ENCODE results near the gene SCP2.
A peak's percentile ranks its signal among the peaks of the same experiment; 100 is the strongest.

The SCP2 gene

DNA sequence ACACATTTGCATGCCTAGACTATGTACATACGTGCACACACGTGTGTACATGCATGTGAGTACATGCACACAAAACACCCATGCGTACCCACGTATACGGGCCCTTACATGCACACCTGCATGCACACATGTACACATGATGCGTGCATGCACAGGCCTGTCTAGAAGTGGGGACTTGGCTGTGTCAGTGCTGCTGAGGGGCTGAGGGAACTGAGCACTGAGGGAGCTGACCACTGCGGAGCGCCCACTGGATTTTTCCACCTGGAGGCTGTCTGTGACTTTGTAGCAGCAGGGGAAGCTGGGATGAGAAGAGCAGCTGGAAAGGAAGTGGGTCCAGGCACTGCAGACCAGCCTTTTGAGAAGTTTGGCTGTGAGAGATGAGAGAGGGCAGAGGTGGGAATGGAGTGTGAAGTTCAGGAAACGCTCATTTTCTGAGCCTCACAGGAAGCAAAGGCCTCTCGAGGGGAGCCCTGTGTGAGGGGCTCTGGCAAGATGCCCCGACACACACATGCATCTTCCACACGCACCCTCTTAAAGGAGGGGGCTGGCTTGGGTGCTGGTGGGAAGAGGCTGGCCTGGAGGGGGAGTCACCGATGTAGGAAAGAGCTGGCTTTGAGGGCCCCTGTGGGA is 155.9 kb downstream of the SCP2 start:
- H2BK5ac ChIP-seq (ENCODE audit: low read length) = no peak overlapping the region
- DNase-seq (ENCODE audit: low spot score) = no peak
- H2BK15ac ChIP-seq (ENCODE audit: low read length) = no peak overlapping the region
- peak overlapping the region; percentile 60 for H3K9ac ChIP-seq (ENCODE audit: low read depth, low read length, poor library complexity)
- no peak overlapping the region for H3K4me2 ChIP-seq (ENCODE audit: insufficient read depth, low read length, poor library complexity, severe bottlenecking)
- no peak overlapping the region for H4K8ac ChIP-seq (ENCODE audit: low read depth, low read length)
- peak overlapping the region; percentile 44 for H2AK5ac ChIP-seq (ENCODE audit: low read depth, low read length)
- H3K23ac ChIP-seq (ENCODE audit: low read depth, low read length, poor library complexity) = peak overlapping the region; percentile 6
- peak overlapping the region; percentile 4 for H2AFZ ChIP-seq (ENCODE audit: low read length)
- H3K27me3 ChIP-seq (ENCODE audit: control insufficient read depth in 3 of 3, insufficient read depth in 3 of 3, low read depth in 1 of 3, low read length in 3 of 3) = peaks cover 0 to 52% (median 0%) of the 10 kb centered on the region in 3 experiments
- H3K14ac ChIP-seq (ENCODE audit: low read length) = no peak overlapping the region
- no peaks in the 10 kb centered on the region for H3K36me3 ChIP-seq (replicated peaks in 1 of 2; ENCODE audit: control insufficient read depth in 2 of 2, insufficient read depth in 2 of 2, low read length in 2 of 2)
- peak overlapping the region in 1 of 2 donors; percentile 31 for H3K4me3 ChIP-seq (ENCODE audit: low read length in 2 of 2)
- no CpG with 5 or more reads among the region's 13 CpGs for WGBS, 2 donors (ENCODE audit: extremely low coverage in 2 of 2, insufficient read length in 2 of 2, insufficient replicate concordance in 1 of 2)
- H3K9me3 ChIP-seq (replicated peaks in 1 of 2; ENCODE audit: control insufficient read depth in 2 of 2, insufficient read depth in 1 of 2, low read depth in 1 of 2, low read length in 2 of 2) = peaks cover 0 to 2% of the 10 kb centered on the region in 2 donors
- peaks cover 0 to 14% of the 10 kb centered on the region in 2 donors for H3K4me1 ChIP-seq (ENCODE audit: control insufficient read depth in 2 of 2, insufficient read depth in 1 of 2, low read depth in 1 of 2, low read length in 2 of 2)
- no peak overlapping the region for H4K91ac ChIP-seq (ENCODE audit: low read depth, low read length, poor library complexity)
- peak overlapping the region; percentile 61 for H3K18ac ChIP-seq (ENCODE audit: low read length)
- H2BK12ac ChIP-seq (ENCODE audit: low read length) = no peak overlapping the region
- no peak overlapping the region for H3K4ac ChIP-seq (ENCODE audit: low read length)
- no peak overlapping the region for H3K27ac ChIP-seq (replicated peaks; ENCODE audit: low read length)
- H3K79me1 ChIP-seq (ENCODE audit: low read depth, low read length) = no peaks in the 10 kb centered on the region
- H2BK120ac ChIP-seq (ENCODE audit: low read depth, low read length) = no peak overlapping the region

DNA sequence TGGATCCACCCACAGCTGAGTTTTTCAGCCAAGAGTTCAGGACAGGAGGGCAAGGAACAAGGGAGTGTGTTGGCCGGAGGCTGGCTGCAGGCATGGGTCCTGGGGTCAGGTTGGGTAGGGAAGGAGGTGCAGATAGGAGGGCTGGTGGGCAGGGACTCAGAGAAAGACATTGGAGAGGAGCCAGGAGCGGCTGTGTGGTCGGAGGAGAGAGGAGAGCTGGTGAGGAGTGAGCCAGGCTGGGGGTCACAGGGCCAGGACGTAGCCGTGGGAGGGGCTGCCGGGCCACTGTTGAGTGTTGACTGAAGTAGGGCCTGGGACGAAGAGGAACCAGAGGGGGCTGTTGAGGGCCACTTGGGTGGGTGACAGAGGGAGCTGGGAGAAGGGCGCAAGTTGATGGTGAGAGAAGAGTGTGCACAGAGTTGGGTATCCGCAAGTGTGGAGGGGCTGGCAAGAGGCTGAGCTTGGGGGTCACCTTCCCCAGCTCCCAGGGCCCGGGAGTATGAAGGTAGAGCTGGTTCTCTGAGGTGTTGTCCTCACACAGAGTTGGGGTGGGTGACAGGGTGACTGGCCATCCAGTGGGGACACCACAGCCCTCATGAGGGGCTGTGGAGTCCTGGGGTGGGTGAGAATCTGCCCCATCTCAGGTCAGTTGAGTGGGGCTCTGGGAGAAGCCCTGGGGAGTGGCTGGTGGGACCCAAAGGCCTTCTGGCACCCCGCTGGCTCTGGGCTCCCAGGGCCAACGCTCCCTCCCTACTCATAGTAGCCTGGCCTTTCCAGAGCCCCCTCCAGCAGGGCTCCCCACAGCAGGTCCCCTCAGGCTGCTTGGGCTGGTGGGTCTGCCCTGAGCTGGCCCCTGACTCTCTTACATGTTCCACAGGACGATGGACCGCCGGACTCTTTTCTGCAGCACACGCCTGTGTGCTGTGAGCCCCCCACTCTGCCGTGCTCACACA is 156.8 kb downstream of the SCP2 start:
- Histone ChIP-seq H2BK120ac (ENCODE audit: low read depth, low read length) (peak overlapping the region; percentile 24), H3K27me3 (ENCODE audit: control insufficient read depth in 3 of 3, insufficient read depth in 3 of 3, low read depth in 1 of 3, low read length in 3 of 3) (peaks cover 0 to 51% (median 0%) of the 10 kb centered on the region in 3 experiments), H3K4ac (ENCODE audit: low read length) (no peak overlapping the region), H2AK5ac (ENCODE audit: low read depth, low read length) (peak overlapping the region; percentile 60), H3K79me1 (ENCODE audit: low read depth, low read length) (no peaks in the 10 kb centered on the region), H3K18ac (ENCODE audit: low read length) (peak overlapping the region; percentile 53), H3K23ac (ENCODE audit: low read depth, low read length, poor library complexity) (peak overlapping the region; percentile 37), H3K4me1 (ENCODE audit: control insufficient read depth in 2 of 2, insufficient read depth in 1 of 2, low read depth in 1 of 2, low read length in 2 of 2) (peaks cover 0 to 16% of the 10 kb centered on the region in 2 donors), H4K8ac (ENCODE audit: low read depth, low read length) (no peak overlapping the region), H2BK15ac (ENCODE audit: low read length) (peak overlapping the region; percentile 61), H4K91ac (ENCODE audit: low read depth, low read length, poor library complexity) (no peak overlapping the region), H3K4me2 (ENCODE audit: insufficient read depth, low read length, poor library complexity, severe bottlenecking) (no peak overlapping the region), H3K14ac (ENCODE audit: low read length) (peak overlapping the region; percentile 59), H3K27ac (replicated peaks; ENCODE audit: low read length) (no peak overlapping the region), H3K9ac (ENCODE audit: low read depth, low read length, poor library complexity) (peak overlapping the region; percentile 1), H2BK5ac (ENCODE audit: low read length) (no peak overlapping the region), H2BK12ac (ENCODE audit: low read length) (no peak overlapping the region), H3K4me3 (ENCODE audit: low read length in 2 of 2) (no peak overlapping the region), H3K36me3 (replicated peaks in 1 of 2; ENCODE audit: control insufficient read depth in 2 of 2, insufficient read depth in 2 of 2, low read length in 2 of 2) (no peaks in the 10 kb centered on the region), H3K9me3 (replicated peaks in 1 of 2; ENCODE audit: control insufficient read depth in 2 of 2, insufficient read depth in 1 of 2, low read depth in 1 of 2, low read length in 2 of 2) (peaks cover 0 to 2% of the 10 kb centered on the region in 2 donors), H2AFZ (ENCODE audit: low read length) (no peak overlapping the region)
- no CpG with 5 or more reads among the region's 17 CpGs for WGBS, 2 donors (ENCODE audit: extremely low coverage in 2 of 2, insufficient read length in 2 of 2, insufficient replicate concordance in 1 of 2)
- no peak for DNase-seq (ENCODE audit: low spot score)

DNA sequence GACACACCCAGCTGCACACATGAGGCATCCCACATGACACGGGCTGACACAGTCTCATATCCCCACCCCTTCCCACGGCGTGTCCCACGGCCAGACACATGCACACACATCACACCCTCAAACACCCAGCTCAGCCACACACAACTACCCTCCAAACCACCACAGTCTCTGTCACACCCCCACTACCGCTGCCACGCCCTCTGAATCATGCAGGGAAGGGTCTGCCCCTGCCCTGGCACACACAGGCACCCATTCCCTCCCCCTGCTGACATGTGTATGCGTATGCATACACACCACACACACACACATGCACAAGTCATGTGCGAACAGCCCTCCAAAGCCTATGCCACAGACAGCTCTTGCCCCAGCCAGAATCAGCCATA is 157.5 kb downstream of the SCP2 start:
- Histone ChIP-seq H2AK5ac (ENCODE audit: low read depth, low read length) (peak overlapping the region; percentile 61), H3K9me3 (replicated peaks in 1 of 2; ENCODE audit: control insufficient read depth in 2 of 2, insufficient read depth in 1 of 2, low read depth in 1 of 2, low read length in 2 of 2) (peaks cover 0 to 2% of the 10 kb centered on the region in 2 donors), H4K8ac (ENCODE audit: low read depth, low read length) (no peak overlapping the region), H3K18ac (ENCODE audit: low read length) (peak overlapping the region; percentile 2), H2BK15ac (ENCODE audit: low read length) (peak overlapping the region; percentile 61), H3K23ac (ENCODE audit: low read depth, low read length, poor library complexity) (peak overlapping the region; percentile 37), H3K36me3 (replicated peaks in 1 of 2; ENCODE audit: control insufficient read depth in 2 of 2, insufficient read depth in 2 of 2, low read length in 2 of 2) (no peaks in the 10 kb centered on the region), H2BK5ac (ENCODE audit: low read length) (no peak overlapping the region), H2BK12ac (ENCODE audit: low read length) (no peak overlapping the region), H3K27ac (replicated peaks; ENCODE audit: low read length) (no peak overlapping the region), H3K27me3 (ENCODE audit: control insufficient read depth in 3 of 3, insufficient read depth in 3 of 3, low read depth in 1 of 3, low read length in 3 of 3) (peaks cover 0 to 49% (median 0%) of the 10 kb centered on the region in 3 experiments), H3K14ac (ENCODE audit: low read length) (no peak overlapping the region), H3K4me3 (ENCODE audit: low read length in 2 of 2) (peak overlapping the region in 1 of 2 donors; percentile 48), H4K91ac (ENCODE audit: low read depth, low read length, poor library complexity) (no peak overlapping the region), H3K79me1 (ENCODE audit: low read depth, low read length) (no peaks in the 10 kb centered on the region), H3K9ac (ENCODE audit: low read depth, low read length, poor library complexity) (peak overlapping the region; percentile 66), H3K4ac (ENCODE audit: low read length) (no peak overlapping the region), H3K4me1 (ENCODE audit: control insufficient read depth in 2 of 2, insufficient read depth in 1 of 2, low read depth in 1 of 2, low read length in 2 of 2) (peaks cover 0 to 18% of the 10 kb centered on the region in 2 donors), H2AFZ (ENCODE audit: low read length) (no peak overlapping the region), H2BK120ac (ENCODE audit: low read depth, low read length) (no peak overlapping the region), H3K4me2 (ENCODE audit: insufficient read depth, low read length, poor library complexity, severe bottlenecking) (no peak overlapping the region)
- DNase-seq (ENCODE audit: low spot score) = no peak
- WGBS, 2 donors (ENCODE audit: extremely low coverage in 2 of 2, insufficient read length in 2 of 2, insufficient replicate concordance in 1 of 2) = no CpG with 5 or more reads among the region's 8 CpGs

DNA sequence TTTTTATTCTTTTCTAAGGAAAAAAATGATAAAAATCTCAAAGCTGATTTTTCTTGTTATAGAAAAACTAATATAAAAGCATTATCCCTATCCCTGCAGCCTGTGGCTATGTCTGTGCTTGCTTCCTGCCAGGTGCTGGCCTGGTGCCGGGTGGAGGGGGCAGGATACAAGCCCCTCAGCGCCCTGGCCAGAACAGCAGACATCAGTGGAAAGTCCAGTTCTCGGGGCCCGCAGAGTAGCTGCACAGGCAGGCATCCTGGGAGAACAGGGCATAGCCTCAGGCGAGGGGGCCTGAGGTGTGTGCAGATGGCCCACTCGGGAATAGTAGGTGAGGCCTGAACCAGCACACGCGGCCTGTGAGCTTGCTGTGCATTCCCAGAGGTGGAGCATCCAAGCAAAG is 158.3 kb downstream of the SCP2 start:
- Histone ChIP-seq H3K4me3 (ENCODE audit: low read length in 2 of 2) (no peak overlapping the region), H4K8ac (ENCODE audit: low read depth, low read length) (no peak overlapping the region), H2AK5ac (ENCODE audit: low read depth, low read length) (peak overlapping the region; percentile 44), H3K9ac (ENCODE audit: low read depth, low read length, poor library complexity) (peak overlapping the region; percentile 9), H3K36me3 (replicated peaks in 1 of 2; ENCODE audit: control insufficient read depth in 2 of 2, insufficient read depth in 2 of 2, low read length in 2 of 2) (no peaks in the 10 kb centered on the region), H4K91ac (ENCODE audit: low read depth, low read length, poor library complexity) (no peak overlapping the region), H3K23ac (ENCODE audit: low read depth, low read length, poor library complexity) (no peak overlapping the region), H3K4me2 (ENCODE audit: insufficient read depth, low read length, poor library complexity, severe bottlenecking) (no peak overlapping the region), H3K27ac (replicated peaks; ENCODE audit: low read length) (no peak overlapping the region), H3K14ac (ENCODE audit: low read length) (peak overlapping the region; percentile 2), H3K18ac (ENCODE audit: low read length) (no peak overlapping the region), H2BK120ac (ENCODE audit: low read depth, low read length) (no peak overlapping the region), H3K4me1 (ENCODE audit: control insufficient read depth in 2 of 2, insufficient read depth in 1 of 2, low read depth in 1 of 2, low read length in 2 of 2) (peaks cover 0 to 18% of the 10 kb centered on the region in 2 donors), H2BK15ac (ENCODE audit: low read length) (no peak overlapping the region), H3K4ac (ENCODE audit: low read length) (no peak overlapping the region), H3K79me1 (ENCODE audit: low read depth, low read length) (no peaks in the 10 kb centered on the region), H2AFZ (ENCODE audit: low read length) (no peak overlapping the region), H3K9me3 (replicated peaks in 1 of 2; ENCODE audit: control insufficient read depth in 2 of 2, insufficient read depth in 1 of 2, low read depth in 1 of 2, low read length in 2 of 2) (peaks cover 0 to 2% of the 10 kb centered on the region in 2 donors), H2BK12ac (ENCODE audit: low read length) (no peak overlapping the region), H3K27me3 (ENCODE audit: control insufficient read depth in 3 of 3, insufficient read depth in 3 of 3, low read depth in 1 of 3, low read length in 3 of 3) (peaks cover 0 to 46% (median 0%) of the 10 kb centered on the region in 3 experiments), H2BK5ac (ENCODE audit: low read length) (no peak overlapping the region)
- WGBS, 2 donors (ENCODE audit: extremely low coverage in 2 of 2, insufficient read length in 2 of 2, insufficient replicate concordance in 1 of 2) = no CpG with 5 or more reads among the region's 8 CpGs
- no peak for DNase-seq (ENCODE audit: low spot score)

All from neuronal stem cell (in vitro differentiated cells).